ENCODE measurements around the gene DDX56. TPM values are rescaled to one million over a fixed set of nuclear protein-coding genes. Genes with fewer than 3 reads are reported as not detected.

DDX56 gene
- total and polyA plus RNA-seq, 2 of the 13 experiments (the other 11 are each of a cell fraction or from before 2014, with no cell fraction given): 82.6 to 120 TPM

- TF ChIP-seq GZF1 (CRISPR knock-in tag; IDR thresholded peaks at IDR 0.05) (no peak), NFE2L2 (IDR thresholded peaks at IDR 0.05; ENCODE audit: low read length) (no peak), MAFK (conservative IDR thresholded peaks at IDR 0.05 in 1 of 2, IDR thresholded peaks at IDR 0.05 in 1 of 2; ENCODE audit: low read length in 2 of 2) (no peak), EP300 (IDR thresholded peaks at IDR 0.05; ENCODE audit: low read depth in 2 of 2, low read length in 2 of 2) (peak in 1 of 2 experiments; percentile 52; a peak in 1 of 4 replicates), EP300 (CRISPR knock-in tag; IDR thresholded peaks at IDR 0.05; ENCODE audit: borderline replicate concordance) (0 out of 2 replicates have a peak, but pooled peaks have one; percentile 7), ZNF609 (CRISPR knock-in tag; IDR thresholded peaks at IDR 0.05; ENCODE audit: borderline replicate concordance) (0 out of 2 replicates have a peak, but pooled peaks have one; percentile 30), ZNF709 (CRISPR knock-in tag; IDR thresholded peaks at IDR 0.05) (no peak), SOX5 (CRISPR knock-in tag; IDR thresholded peaks at IDR 0.05; ENCODE audit: borderline replicate concordance) (no peak), SALL1 (CRISPR knock-in tag; IDR thresholded peaks at IDR 0.05) (no peak; the same call in 1 of the 2 replicates), SUZ12 (IDR thresholded peaks at IDR 0.05; ENCODE audit: low read depth, low read length) (no peak), EED (CRISPR knock-in tag; IDR thresholded peaks at IDR 0.05) (peak; percentile 41; the same call in 1 of the 2 replicates), ZNF614 (CRISPR knock-in tag; IDR thresholded peaks at IDR 0.05; ENCODE audit: borderline replicate concordance) (no peak), RBM22 (optimal IDR thresholded peaks at IDR 0.05; ENCODE audit: low read length) (peak; percentile 58), HOXA3 (CRISPR knock-in tag; IDR thresholded peaks at IDR 0.05) (0 out of 2 replicates have a peak, but pooled peaks have one; percentile 13), ZC3H13 (CRISPR knock-in tag; IDR thresholded peaks at IDR 0.05) (no peak), RFX3 (CRISPR knock-in tag; IDR thresholded peaks at IDR 0.05) (no peak), SRSF4 (IDR thresholded peaks at IDR 0.05; ENCODE audit: low read depth, low read length, poor library complexity, severe bottlenecking) (no peak), ZSCAN21 (CRISPR knock-in tag; IDR thresholded peaks at IDR 0.05; ENCODE audit: borderline replicate concordance) (no peak), SIN3A (IDR thresholded peaks at IDR 0.05; ENCODE audit: borderline replicate concordance, low read depth, low read length) (peak; percentile 44; the same call in 1 of the 2 replicates), GPN1 (CRISPR knock-in tag; IDR thresholded peaks at IDR 0.05; ENCODE audit: borderline replicate concordance) (no peak), STAT5B (CRISPR knock-in tag; IDR thresholded peaks at IDR 0.05) (no peak), HOXA7 (CRISPR knock-in tag; IDR thresholded peaks at IDR 0.05) (no peak)
- TF ChIP-seq, protein P1, sequence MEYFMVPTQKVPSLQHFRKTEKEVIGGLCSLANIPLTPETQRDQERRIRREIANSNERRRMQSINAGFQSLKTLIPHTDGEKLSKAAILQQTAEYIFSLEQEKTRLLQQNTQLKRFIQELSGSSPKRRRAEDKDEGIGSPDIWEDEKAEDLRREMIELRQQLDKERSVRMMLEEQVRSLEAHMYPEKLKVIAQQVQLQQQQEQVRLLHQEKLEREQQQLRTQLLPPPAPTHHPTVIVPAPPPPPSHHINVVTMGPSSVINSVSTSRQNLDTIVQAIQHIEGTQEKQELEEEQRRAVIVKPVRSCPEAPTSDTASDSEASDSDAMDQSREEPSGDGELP (IDR thresholded peaks at IDR 0.05; ENCODE audit: borderline replicate concordance, low read depth): peak; percentile 45; the same call in 1 of the 2 replicates
- TF ChIP-seq, protein P2, sequence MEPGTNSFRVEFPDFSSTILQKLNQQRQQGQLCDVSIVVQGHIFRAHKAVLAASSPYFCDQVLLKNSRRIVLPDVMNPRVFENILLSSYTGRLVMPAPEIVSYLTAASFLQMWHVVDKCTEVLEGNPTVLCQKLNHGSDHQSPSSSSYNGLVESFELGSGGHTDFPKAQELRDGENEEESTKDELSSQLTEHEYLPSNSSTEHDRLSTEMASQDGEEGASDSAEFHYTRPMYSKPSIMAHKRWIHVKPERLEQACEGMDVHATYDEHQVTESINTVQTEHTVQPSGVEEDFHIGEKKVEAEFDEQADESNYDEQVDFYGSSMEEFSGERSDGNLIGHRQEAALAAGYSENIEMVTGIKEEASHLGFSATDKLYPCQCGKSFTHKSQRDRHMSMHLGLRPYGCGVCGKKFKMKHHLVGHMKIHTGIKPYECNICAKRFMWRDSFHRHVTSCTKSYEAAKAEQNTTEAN (CRISPR knock-in tag; conservative IDR thresholded peaks at IDR 0.05): no peak
These were observed 31.7 kb downstream of the DDX56 start (continued) for GRCh38 chr7:44541876-44542610.

Measured in HepG2 (cell line).